ENCODE results near the gene NPHP4. TPM values are rescaled to one million over a fixed set of nuclear protein-coding genes. Genes with fewer than 3 reads are reported as not detected.

Gene NPHP4
- total RNA-seq, 1 experiment from 2014 or later, result 16.8 TPM

DNA sequence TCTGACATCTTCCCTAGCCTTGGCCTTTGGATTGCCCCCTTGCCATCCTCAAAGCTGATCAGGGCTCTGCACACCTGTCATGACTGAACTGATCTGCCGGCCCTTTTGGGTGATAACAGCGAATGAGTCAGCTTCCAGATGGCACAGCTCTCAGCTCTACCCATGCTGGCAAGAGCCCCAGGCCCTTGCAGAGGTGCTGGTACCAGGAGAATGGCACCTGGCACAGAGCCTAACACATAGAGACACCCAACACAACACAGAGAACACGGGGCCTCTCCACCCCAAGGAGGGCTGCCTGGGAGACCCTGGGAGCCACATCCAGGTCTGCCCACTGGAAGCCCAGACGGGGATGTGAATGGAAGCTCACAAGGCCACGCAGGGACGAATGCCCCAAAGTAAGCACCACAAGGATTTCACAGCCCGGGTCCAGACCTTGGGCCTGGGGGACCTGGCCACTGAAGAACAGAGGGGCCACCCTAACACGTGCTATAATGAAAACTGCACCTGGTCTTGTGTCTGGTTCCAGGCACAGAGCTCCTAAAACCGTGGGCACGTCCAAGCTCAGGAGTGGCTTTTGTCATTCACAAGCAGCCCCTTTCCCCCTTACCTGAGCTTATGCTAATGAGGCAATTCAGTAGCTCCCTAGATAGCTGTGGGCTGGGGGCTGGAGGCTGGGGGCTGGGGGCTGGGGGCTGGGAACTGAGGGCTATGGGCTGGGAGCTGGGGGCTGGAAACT lies 160.5 kb downstream of the NPHP4 start (continued):
- no peak for TF ChIP-seq ZNF532 (CRISPR knock-in tag; IDR thresholded peaks at IDR 0.05; ENCODE audit: borderline replicate concordance)
- no peak for TF ChIP-seq TCF7 (CRISPR knock-in tag; IDR thresholded peaks at IDR 0.05; ENCODE audit: low read depth)
- TF ChIP-seq STAT6 (CRISPR knock-in tag; conservative IDR thresholded peaks at IDR 0.05; ENCODE audit: low read depth), result no peak
- TF ChIP-seq ZNF317 (CRISPR knock-in tag; IDR thresholded peaks at IDR 0.05; ENCODE audit: borderline replicate concordance, low read depth), result no peak
- TF ChIP-seq IRF2 (CRISPR knock-in tag; IDR thresholded peaks at IDR 0.05; ENCODE audit: borderline replicate concordance, low read depth), result no peak
- TF ChIP-seq, protein P1, sequence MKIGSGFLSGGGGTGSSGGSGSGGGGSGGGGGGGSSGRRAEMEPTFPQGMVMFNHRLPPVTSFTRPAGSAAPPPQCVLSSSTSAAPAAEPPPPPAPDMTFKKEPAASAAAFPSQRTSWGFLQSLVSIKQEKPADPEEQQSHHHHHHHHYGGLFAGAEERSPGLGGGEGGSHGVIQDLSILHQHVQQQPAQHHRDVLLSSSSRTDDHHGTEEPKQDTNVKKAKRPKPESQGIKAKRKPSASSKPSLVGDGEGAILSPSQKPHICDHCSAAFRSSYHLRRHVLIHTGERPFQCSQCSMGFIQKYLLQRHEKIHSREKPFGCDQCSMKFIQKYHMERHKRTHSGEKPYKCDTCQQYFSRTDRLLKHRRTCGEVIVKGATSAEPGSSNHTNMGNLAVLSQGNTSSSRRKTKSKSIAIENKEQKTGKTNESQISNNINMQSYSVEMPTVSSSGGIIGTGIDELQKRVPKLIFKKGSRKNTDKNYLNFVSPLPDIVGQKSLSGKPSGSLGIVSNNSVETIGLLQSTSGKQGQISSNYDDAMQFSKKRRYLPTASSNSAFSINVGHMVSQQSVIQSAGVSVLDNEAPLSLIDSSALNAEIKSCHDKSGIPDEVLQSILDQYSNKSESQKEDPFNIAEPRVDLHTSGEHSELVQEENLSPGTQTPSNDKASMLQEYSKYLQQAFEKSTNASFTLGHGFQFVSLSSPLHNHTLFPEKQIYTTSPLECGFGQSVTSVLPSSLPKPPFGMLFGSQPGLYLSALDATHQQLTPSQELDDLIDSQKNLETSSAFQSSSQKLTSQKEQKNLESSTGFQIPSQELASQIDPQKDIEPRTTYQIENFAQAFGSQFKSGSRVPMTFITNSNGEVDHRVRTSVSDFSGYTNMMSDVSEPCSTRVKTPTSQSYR (CRISPR knock-in tag; IDR thresholded peaks at IDR 0.05), result 0 out of 2 replicates have a peak, but pooled peaks have one; percentile 25
- TF ChIP-seq ZBTB21 (CRISPR knock-in tag; IDR thresholded peaks at IDR 0.05; ENCODE audit: borderline replicate concordance), result 0 out of 2 replicates have a peak, but pooled peaks have one; percentile 42
- no peak for TF ChIP-seq GTF2I (CRISPR knock-in tag; conservative IDR thresholded peaks at IDR 0.05)
- no peak for TF ChIP-seq JUN (CRISPR knock-in tag; IDR thresholded peaks at IDR 0.05)
- TF ChIP-seq, protein P2, sequence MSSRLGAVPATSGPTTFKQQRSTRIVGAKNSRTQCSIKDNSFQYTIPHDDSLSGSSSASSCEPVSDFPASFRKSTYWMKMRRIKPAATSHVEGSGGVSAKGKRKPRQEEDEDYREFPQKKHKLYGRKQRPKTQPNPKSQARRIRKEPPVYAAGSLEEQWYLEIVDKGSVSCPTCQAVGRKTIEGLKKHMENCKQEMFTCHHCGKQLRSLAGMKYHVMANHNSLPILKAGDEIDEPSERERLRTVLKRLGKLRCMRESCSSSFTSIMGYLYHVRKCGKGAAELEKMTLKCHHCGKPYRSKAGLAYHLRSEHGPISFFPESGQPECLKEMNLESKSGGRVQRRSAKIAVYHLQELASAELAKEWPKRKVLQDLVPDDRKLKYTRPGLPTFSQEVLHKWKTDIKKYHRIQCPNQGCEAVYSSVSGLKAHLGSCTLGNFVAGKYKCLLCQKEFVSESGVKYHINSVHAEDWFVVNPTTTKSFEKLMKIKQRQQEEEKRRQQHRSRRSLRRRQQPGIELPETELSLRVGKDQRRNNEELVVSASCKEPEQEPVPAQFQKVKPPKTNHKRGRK (CRISPR knock-in tag; IDR thresholded peaks at IDR 0.05; ENCODE audit: borderline replicate concordance), result no peak
- TF ChIP-seq, protein P3, sequence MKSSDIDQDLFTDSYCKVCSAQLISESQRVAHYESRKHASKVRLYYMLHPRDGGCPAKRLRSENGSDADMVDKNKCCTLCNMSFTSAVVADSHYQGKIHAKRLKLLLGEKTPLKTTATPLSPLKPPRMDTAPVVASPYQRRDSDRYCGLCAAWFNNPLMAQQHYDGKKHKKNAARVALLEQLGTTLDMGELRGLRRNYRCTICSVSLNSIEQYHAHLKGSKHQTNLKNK (CRISPR knock-in tag; IDR thresholded peaks at IDR 0.05), result no peak
- TF ChIP-seq AR (CRISPR knock-in tag; IDR thresholded peaks at IDR 0.05), result no peak
- TF ChIP-seq GABPB1 (CRISPR knock-in tag; IDR thresholded peaks at IDR 0.05), result no peak
- TF ChIP-seq SOX15 (CRISPR knock-in tag; IDR thresholded peaks at IDR 0.05), result no peak
